ENCODE data around the gene ARHGAP40.

Gene ARHGAP40

DNA sequence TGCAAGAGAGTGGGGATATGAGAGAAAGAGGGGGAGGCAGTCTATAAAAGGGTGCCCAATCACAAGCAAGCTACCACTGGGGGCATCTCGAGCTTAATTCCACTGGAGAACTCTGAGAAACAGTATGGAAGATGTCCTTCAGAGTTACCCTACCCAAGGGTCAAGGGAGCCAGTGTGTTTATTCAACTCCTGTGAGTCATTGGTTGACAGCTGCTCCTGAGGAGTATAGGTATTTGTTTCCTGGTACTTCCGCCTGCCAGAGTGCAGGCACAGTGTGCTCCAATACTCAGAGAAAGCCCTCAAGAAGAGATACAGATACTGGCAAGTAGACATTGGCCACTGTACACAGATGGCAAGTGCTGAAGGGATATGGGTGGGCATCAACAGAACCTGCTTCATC, 49.5 kb downstream of the ARHGAP40 start:
- H3K4me3 ChIP-seq (ENCODE audit: low read depth, low read length), result no peak overlapping the region
- DNase-seq (ENCODE audit: low read depth), result no peak
- TF ChIP-seq POLR2A (IDR thresholded peaks at IDR 0.05; ENCODE audit: extremely low read depth, insufficient read length), result no peak

- no peak overlapping the region for H3K4me3 ChIP-seq (ENCODE audit: low read depth, low read length)
- DNase-seq (ENCODE audit: low read depth), result no peak
- TF ChIP-seq MAX (IDR thresholded peaks at IDR 0.05; ENCODE audit: low read depth, low read length) (no peak), MYC (IDR thresholded peaks at IDR 0.05; ENCODE audit: low read depth, low read length) (no peak), POLR2A (IDR thresholded peaks at IDR 0.05; ENCODE audit: extremely low read depth, insufficient read length) (no peak)
- TF ChIP-seq, protein P1, sequence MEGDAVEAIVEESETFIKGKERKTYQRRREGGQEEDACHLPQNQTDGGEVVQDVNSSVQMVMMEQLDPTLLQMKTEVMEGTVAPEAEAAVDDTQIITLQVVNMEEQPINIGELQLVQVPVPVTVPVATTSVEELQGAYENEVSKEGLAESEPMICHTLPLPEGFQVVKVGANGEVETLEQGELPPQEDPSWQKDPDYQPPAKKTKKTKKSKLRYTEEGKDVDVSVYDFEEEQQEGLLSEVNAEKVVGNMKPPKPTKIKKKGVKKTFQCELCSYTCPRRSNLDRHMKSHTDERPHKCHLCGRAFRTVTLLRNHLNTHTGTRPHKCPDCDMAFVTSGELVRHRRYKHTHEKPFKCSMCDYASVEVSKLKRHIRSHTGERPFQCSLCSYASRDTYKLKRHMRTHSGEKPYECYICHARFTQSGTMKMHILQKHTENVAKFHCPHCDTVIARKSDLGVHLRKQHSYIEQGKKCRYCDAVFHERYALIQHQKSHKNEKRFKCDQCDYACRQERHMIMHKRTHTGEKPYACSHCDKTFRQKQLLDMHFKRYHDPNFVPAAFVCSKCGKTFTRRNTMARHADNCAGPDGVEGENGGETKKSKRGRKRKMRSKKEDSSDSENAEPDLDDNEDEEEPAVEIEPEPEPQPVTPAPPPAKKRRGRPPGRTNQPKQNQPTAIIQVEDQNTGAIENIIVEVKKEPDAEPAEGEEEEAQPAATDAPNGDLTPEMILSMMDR (IDR thresholded peaks at IDR 0.05; ENCODE audit: low read depth, low read length), result no peak
Observed at GRCh38 chr20:38651562-38651961, 50.0 kb downstream of the ARHGAP40 start.

DNA sequence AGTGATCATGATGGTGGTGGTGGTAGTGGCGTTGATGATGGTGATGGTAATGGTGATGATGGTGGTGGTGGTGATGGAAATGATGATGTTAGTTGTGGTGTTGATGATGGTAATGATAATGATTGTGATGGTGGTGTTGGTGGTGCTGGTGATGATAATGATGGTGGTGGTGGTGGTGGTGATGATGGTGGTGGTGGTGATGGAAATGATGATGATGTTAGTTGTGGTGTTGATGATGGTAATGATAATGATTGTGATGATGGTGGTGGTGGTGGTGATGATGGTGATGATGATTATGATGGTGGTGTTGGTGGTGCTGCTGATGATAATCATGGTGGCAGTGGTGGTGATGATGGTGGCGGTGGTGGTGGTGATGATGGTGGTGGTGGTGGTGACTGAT, 51.4 kb downstream of the ARHGAP40 start:
- no peak for DNase-seq (ENCODE audit: low read depth)
- TF ChIP-seq MYC (IDR thresholded peaks at IDR 0.05; ENCODE audit: low read depth, low read length) (no peak), MAX (IDR thresholded peaks at IDR 0.05; ENCODE audit: low read depth, low read length) (no peak), POLR2A (IDR thresholded peaks at IDR 0.05; ENCODE audit: extremely low read depth, insufficient read length) (no peak)
- TF ChIP-seq, protein P1 (IDR thresholded peaks at IDR 0.05; ENCODE audit: low read depth, low read length), result no peak
- no peak overlapping the region for H3K4me3 ChIP-seq (ENCODE audit: low read depth, low read length)

GRCh38 chr20:38657390-38657789, 55.8 kb downstream of the ARHGAP40 start:
- TF ChIP-seq MAX (IDR thresholded peaks at IDR 0.05; ENCODE audit: low read depth, low read length) (no peak), MYC (IDR thresholded peaks at IDR 0.05; ENCODE audit: low read depth, low read length) (no peak), POLR2A (IDR thresholded peaks at IDR 0.05; ENCODE audit: extremely low read depth, insufficient read length) (no peak)
- TF ChIP-seq, protein P1 (IDR thresholded peaks at IDR 0.05; ENCODE audit: low read depth, low read length), result no peak
- no peak for DNase-seq (ENCODE audit: low read depth)
- H3K4me3 ChIP-seq (ENCODE audit: low read depth, low read length), result no peak overlapping the region

DNA sequence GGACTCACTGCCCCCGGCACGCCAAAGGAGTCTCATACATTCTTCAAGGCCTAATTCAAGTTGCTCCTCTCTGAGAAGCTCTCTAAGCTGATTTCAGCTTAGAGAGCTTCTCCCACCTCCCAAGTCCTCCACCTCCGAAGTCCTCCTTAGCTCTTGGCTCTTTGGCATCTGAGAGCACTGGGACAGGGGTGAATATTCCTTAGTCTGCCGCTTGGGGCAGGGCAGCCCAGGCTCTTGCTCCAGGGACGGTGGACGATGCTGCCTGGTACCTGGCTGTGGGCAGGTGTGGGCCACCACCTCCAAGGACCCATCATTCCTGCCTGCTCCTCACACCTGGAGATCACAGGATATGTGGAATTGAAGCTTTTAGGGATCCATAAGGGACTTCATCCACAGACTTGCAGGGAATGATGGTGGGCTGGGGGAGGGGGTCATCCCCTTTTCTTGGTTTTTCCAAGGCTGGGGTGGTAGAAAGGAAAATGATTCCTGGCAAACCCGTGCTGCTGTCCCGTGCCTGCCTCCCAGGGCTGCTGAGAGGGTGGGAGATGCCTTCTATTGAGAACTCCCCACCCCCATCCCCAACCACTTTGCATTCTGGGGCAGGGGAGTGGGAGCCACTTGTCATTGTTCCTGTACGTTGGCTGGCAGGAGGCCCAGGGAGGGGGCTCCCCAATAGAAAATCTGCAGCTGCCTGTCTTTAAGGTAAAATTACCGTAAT, 57.4 kb downstream of the ARHGAP40 start:
- TF ChIP-seq POLR2A (IDR thresholded peaks at IDR 0.05; ENCODE audit: extremely low read depth, insufficient read length) (no peak), MAX (IDR thresholded peaks at IDR 0.05; ENCODE audit: low read depth, low read length) (no peak), MYC (IDR thresholded peaks at IDR 0.05; ENCODE audit: low read depth, low read length) (no peak)
- TF ChIP-seq, protein P1 (IDR thresholded peaks at IDR 0.05; ENCODE audit: low read depth, low read length), result peak; percentile 69
- no peak overlapping the region for H3K4me3 ChIP-seq (ENCODE audit: low read depth, low read length)
- no peak for DNase-seq (ENCODE audit: low read depth)

- no peak overlapping the region for H3K4me3 ChIP-seq (ENCODE audit: low read depth, low read length)
- TF ChIP-seq, protein P1 (IDR thresholded peaks at IDR 0.05; ENCODE audit: low read depth, low read length), result no peak
- TF ChIP-seq POLR2A (IDR thresholded peaks at IDR 0.05; ENCODE audit: extremely low read depth, insufficient read length), result no peak
- DNase-seq (ENCODE audit: low read depth), result no peak
Observed at GRCh38 chr20:38659597-38659880, 57.9 kb downstream of the ARHGAP40 start.

Data from NB4 (cell line).